ENCODE data around the gene DISC1. TPM values are rescaled to one million over a fixed set of nuclear protein-coding genes. Genes with fewer than 3 reads are reported as not detected.

Gene DISC1
- total RNA-seq, 1 experiment from 2014 or later = 1.8 TPM

GRCh38 chr1:231688989-231689388 is 62.4 kb downstream of the DISC1 start:
- H3K9me3 ChIP-seq (ENCODE audit: low read depth, low read length, poor library complexity, severe bottlenecking) = no peaks in the 10 kb centered on the region
- H3K4me1 ChIP-seq (ENCODE audit: insufficient read depth, low read length, poor library complexity, severe bottlenecking) = no peaks in the 10 kb centered on the region
- BruUV-seq (replicated peaks) = no TSS peak
- CTCF ChIA-PET = no interaction called here
- H3K27ac ChIP-seq (ENCODE audit: low read depth, low read length, poor library complexity, severe bottlenecking) = no peak overlapping the region
- TF ChIP-seq CTCF (conservative IDR thresholded peaks at IDR 0.05; ENCODE audit: low read depth, low read length) (no peak), EZH2 (IDR thresholded peaks at IDR 0.05; ENCODE audit: borderline replicate concordance, low read depth, low read length, poor library complexity, severe bottlenecking) (no peak)
- H3K27me3 ChIP-seq (replicated peaks; ENCODE audit: insufficient read depth, low read depth, low read length, poor library complexity) = no peaks in the 10 kb centered on the region
- POLR2A ChIA-PET (ENCODE audit: low non-redundant PET) = no interaction called here
- H3K4me3 ChIP-seq (ENCODE audit: low read depth, low read length, poor library complexity, severe bottlenecking) = no peak overlapping the region
- peak; percentile 38 for DNase-seq (ENCODE audit: low spot score)
- H3K36me3 ChIP-seq (ENCODE audit: insufficient read depth, low read length, poor library complexity, severe bottlenecking) = no peaks in the 10 kb centered on the region
- intact Hi-C loops (cut with micrococcal nuclease; ENCODE audit: unreplicated experiment) = no loop called here

- no peaks in the 10 kb centered on the region for H3K4me1 ChIP-seq (ENCODE audit: insufficient read depth, low read length, poor library complexity, severe bottlenecking)
- intact Hi-C loops (cut with micrococcal nuclease; ENCODE audit: unreplicated experiment) = no loop called here
- H3K4me3 ChIP-seq (ENCODE audit: low read depth, low read length, poor library complexity, severe bottlenecking) = no peak overlapping the region
- H3K9me3 ChIP-seq (ENCODE audit: low read depth, low read length, poor library complexity, severe bottlenecking) = no peaks in the 10 kb centered on the region
- TF ChIP-seq EZH2 (IDR thresholded peaks at IDR 0.05; ENCODE audit: borderline replicate concordance, low read depth, low read length, poor library complexity, severe bottlenecking) (no peak), CTCF (conservative IDR thresholded peaks at IDR 0.05; ENCODE audit: low read depth, low read length) (no peak)
- ChIA-PET POLR2A (ENCODE audit: low non-redundant PET) (no interaction called here), CTCF (no interaction called here)
- no peak overlapping the region for H3K27ac ChIP-seq (ENCODE audit: low read depth, low read length, poor library complexity, severe bottlenecking)
- H3K27me3 ChIP-seq (replicated peaks; ENCODE audit: insufficient read depth, low read depth, low read length, poor library complexity) = no peaks in the 10 kb centered on the region
- DNase-seq (ENCODE audit: low spot score) = no peak
- no peaks in the 10 kb centered on the region for H3K36me3 ChIP-seq (ENCODE audit: insufficient read depth, low read length, poor library complexity, severe bottlenecking)
- BruUV-seq (replicated peaks) = no TSS peak
Measured at GRCh38 chr1:231690059-231690458, 63.5 kb downstream of the DISC1 start.

GRCh38 chr1:231691618-231692259 is 65.1 kb downstream of the DISC1 start:
- Histone ChIP-seq H3K9me3 (ENCODE audit: low read depth, low read length, poor library complexity, severe bottlenecking) (no peaks in the 10 kb centered on the region), H3K27me3 (replicated peaks; ENCODE audit: insufficient read depth, low read depth, low read length, poor library complexity) (no peaks in the 10 kb centered on the region), H3K36me3 (ENCODE audit: insufficient read depth, low read length, poor library complexity, severe bottlenecking) (no peaks in the 10 kb centered on the region), H3K27ac (ENCODE audit: low read depth, low read length, poor library complexity, severe bottlenecking) (no peak overlapping the region), H3K4me1 (ENCODE audit: insufficient read depth, low read length, poor library complexity, severe bottlenecking) (no peaks in the 10 kb centered on the region), H3K4me3 (ENCODE audit: low read depth, low read length, poor library complexity, severe bottlenecking) (no peak overlapping the region)
- TF ChIP-seq CTCF (conservative IDR thresholded peaks at IDR 0.05; ENCODE audit: low read depth, low read length) (peak; percentile 55), EZH2 (IDR thresholded peaks at IDR 0.05; ENCODE audit: borderline replicate concordance, low read depth, low read length, poor library complexity, severe bottlenecking) (no peak)
- BruUV-seq (replicated peaks) = no TSS peak
- intact Hi-C loops (cut with micrococcal nuclease; ENCODE audit: unreplicated experiment) = no loop called here
- ChIA-PET POLR2A (ENCODE audit: low non-redundant PET) (no interaction called here), CTCF (no interaction called here)
- DNase-seq (ENCODE audit: low spot score) = peak; percentile 10
